ENCODE measurements around the gene LKAAEAR1.

LKAAEAR1 gene

DNA sequence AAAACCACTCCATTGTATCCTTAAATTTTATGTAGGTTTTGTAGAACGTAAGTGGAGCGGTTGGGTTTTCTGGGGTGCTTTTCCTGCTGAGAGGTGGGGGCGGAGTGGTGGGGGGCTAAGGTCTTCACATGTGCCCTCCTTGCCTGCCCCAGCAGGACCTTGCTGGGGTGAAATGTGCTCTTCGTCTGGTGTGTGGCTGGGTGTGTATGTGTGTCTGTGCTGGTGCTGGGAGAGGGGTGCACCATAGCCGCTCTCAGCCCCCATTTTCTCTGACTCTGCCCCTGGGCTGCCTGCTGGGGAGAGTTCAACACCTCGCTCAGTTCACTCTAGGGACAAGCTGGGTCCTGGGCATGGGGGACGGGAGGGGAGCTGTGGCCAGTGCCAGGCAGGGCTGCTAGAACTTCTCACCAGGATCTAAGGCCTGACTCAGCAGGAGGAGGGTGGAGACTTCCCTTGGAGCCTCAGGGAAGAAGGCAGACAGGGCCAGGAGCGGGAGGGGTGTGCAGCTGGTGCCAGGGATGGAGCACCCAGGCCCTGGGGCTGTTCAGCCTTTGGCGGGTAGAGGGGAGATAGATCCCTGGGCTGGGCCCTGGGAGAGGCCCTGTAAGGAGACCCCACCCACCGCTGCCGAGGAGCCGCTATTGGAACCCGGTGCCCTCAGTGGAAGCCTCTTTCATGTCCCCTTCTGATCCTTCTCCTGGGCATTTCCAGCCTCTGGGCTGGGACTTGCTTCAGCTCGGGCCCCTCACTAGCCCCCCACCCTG lies 39.5 kb downstream of the LKAAEAR1 start:
- no peak overlapping the region for H3K4me3 Mint-ChIP-seq

GRCh38 chr20:64043768-64044167 lies 40.4 kb downstream of the LKAAEAR1 start:
- Mint-ChIP-seq H3K27me3 (peaks cover 80% of the 10 kb centered on the region), H3K27ac (no peak overlapping the region), H3K4me3 (no peak overlapping the region), H3K9me3 (no peaks in the 10 kb centered on the region), H3K4me1 (ENCODE audit: low read depth) (peaks cover 27% of the 10 kb centered on the region), H3K36me3 (ENCODE audit: low read depth) (no peaks in the 10 kb centered on the region)
- intact Hi-C loops (cut with micrococcal nuclease), result no loop called here

More for the DNA sequence above, 39.5 kb downstream of the LKAAEAR1 start:
- Mint-ChIP-seq H3K27me3 (peaks cover 74% of the 10 kb centered on the region), H3K36me3 (ENCODE audit: low read depth) (no peaks in the 10 kb centered on the region), H3K27ac (no peak overlapping the region), H3K9me3 (no peaks in the 10 kb centered on the region), H3K4me1 (ENCODE audit: low read depth) (peaks cover 20% of the 10 kb centered on the region)
- intact Hi-C loops (cut with micrococcal nuclease), result no loop called here

DNA sequence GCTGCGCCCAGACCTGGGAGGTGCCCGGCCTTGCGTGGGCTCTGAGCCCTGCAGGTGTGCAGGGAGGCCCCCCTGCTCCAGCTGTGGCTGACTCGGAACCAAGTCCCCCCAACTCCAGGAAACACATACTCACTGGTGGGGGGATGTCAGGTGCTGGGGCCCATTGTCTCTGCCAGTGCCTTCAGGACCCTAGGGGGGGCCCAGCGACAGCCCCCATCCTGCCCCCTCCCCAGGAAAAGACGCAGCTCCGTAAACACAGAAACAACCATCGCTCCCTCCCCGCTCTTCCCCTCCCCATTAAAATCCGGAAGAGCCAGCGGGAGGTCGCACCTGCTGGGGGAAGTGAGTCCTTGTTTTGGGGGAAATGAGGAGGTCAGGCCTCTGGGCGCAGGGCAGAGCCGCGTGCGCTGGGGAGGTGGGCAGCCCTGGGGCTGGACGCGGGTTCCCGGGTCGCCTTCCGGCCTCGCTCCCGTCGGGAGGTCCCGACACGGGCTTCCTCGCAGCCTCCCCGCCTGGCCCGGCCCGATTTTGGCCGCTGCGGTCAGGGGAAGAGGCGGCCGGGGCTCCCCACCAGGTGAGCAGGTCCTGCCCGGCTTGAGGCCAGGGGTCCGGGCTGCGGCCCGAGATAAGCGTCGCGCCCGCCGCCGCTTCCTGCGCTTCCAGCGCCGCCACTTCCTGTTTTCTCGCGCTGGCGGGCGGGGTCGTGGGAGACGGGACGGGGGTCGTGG lies 42.0 kb downstream of the LKAAEAR1 start:
- H3K4me3 Mint-ChIP-seq, result peak overlapping the region; percentile 69
- H3K36me3 Mint-ChIP-seq (ENCODE audit: low read depth), result no peaks in the 10 kb centered on the region
- H3K4me1 Mint-ChIP-seq (ENCODE audit: low read depth), result peaks cover 29% of the 10 kb centered on the region
- H3K27ac Mint-ChIP-seq, result no peak overlapping the region
- H3K27me3 Mint-ChIP-seq, result peaks cover 86% of the 10 kb centered on the region
- H3K9me3 Mint-ChIP-seq, result no peaks in the 10 kb centered on the region
- intact Hi-C loops (cut with micrococcal nuclease), result no loop called here

- intact Hi-C loops (cut with micrococcal nuclease), result no loop called here
These were observed 42.5 kb downstream of the LKAAEAR1 start for GRCh38 chr20:64041781-64042053.

DNA sequence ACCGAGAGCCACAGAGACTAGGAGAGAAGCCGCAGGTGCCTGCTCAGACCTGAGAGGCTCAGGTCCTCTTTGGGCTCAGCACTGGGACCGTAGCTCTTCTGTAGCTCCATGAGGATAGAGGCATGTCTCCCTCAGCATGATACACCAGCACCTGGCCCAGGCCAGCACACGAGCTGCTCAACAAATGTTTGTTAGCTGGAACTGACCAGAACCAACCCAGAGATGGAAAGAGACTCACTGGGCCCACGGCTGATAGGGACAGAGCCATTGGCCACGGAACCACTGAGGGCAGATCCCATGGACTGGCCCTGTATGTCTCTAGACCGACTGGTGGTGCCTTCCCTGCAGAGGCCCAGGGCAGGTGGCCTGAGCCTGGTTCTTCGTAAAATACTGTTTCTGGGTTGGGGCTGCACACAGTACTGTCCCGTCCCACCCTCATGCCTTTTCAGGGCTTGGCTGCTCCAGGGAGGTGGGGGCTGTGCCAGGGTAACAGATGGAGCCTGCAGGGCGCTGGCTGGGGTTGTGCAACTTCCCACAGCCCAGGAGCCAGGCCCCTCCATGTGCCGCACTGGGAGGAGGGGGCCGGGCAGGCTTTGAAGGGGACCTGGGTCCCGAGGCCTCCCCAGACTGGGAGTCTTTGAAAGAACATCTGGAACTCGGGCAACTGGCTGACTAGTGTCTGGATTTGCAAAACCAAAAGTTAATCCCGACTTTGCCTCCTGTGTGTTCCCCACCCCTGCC lies 43.0 kb downstream of the LKAAEAR1 start:
- Mint-ChIP-seq H3K36me3 (ENCODE audit: low read depth) (no peaks in the 10 kb centered on the region), H3K4me1 (ENCODE audit: low read depth) (peaks cover 29% of the 10 kb centered on the region), H3K27ac (no peak overlapping the region), H3K4me3 (peak overlapping the region; percentile 23), H3K27me3 (peaks cover 86% of the 10 kb centered on the region), H3K9me3 (no peaks in the 10 kb centered on the region)
- intact Hi-C loops (cut with micrococcal nuclease), result no loop called here

More at GRCh38 chr20:64041781-64042053, 42.5 kb downstream of the LKAAEAR1 start:
- Mint-ChIP-seq H3K4me3 (peak overlapping the region; percentile 23), H3K36me3 (ENCODE audit: low read depth) (no peaks in the 10 kb centered on the region), H3K4me1 (ENCODE audit: low read depth) (peaks cover 29% of the 10 kb centered on the region), H3K27ac (no peak overlapping the region), H3K27me3 (peaks cover 86% of the 10 kb centered on the region), H3K9me3 (no peaks in the 10 kb centered on the region)

DNA sequence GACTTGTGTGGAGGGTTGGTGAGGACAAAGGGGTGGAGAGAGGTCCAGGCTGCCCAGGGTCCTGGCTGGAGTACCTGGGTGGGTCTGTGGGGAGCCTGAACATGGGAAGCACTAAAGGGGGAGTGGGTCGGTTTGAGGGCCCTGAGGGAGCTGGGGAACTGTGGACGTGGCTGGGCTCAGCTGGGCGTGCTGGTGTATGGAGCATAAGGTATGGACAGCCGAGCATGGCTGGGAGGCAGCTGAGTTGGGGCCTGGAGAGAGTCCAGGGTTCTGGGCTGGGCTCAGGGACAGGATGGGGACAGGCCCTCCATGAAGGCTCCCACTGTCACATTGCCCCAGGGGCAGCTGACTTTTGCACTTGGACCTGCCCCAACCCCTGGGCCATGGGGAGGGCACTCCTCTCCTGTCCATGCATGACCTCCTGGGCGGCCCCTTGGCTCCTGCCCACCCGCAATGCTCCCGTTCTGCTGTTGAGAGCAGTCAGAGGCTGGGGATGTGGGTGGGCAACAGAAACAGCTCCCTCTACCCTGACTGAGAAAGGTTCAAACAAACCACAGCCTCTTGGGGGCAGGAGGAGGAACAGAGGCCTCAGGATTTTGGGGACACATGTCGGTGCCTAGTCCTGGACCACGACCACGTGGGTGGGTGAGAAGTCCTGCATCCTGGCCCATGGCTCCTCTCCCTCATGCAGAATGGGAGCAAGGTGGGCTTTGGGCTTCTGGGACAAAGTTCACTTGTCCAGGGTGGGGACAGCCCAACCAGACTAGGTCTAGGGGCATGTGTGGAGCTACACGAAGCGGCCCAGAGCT lies 43.8 kb downstream of the LKAAEAR1 start:
- Mint-ChIP-seq H3K4me1 (ENCODE audit: low read depth) (peaks cover 29% of the 10 kb centered on the region), H3K27ac (no peak overlapping the region), H3K27me3 (peaks cover 83% of the 10 kb centered on the region), H3K36me3 (ENCODE audit: low read depth) (no peaks in the 10 kb centered on the region), H3K9me3 (no peaks in the 10 kb centered on the region), H3K4me3 (no peak overlapping the region)
- intact Hi-C loops (cut with micrococcal nuclease), result no loop called here

DNA sequence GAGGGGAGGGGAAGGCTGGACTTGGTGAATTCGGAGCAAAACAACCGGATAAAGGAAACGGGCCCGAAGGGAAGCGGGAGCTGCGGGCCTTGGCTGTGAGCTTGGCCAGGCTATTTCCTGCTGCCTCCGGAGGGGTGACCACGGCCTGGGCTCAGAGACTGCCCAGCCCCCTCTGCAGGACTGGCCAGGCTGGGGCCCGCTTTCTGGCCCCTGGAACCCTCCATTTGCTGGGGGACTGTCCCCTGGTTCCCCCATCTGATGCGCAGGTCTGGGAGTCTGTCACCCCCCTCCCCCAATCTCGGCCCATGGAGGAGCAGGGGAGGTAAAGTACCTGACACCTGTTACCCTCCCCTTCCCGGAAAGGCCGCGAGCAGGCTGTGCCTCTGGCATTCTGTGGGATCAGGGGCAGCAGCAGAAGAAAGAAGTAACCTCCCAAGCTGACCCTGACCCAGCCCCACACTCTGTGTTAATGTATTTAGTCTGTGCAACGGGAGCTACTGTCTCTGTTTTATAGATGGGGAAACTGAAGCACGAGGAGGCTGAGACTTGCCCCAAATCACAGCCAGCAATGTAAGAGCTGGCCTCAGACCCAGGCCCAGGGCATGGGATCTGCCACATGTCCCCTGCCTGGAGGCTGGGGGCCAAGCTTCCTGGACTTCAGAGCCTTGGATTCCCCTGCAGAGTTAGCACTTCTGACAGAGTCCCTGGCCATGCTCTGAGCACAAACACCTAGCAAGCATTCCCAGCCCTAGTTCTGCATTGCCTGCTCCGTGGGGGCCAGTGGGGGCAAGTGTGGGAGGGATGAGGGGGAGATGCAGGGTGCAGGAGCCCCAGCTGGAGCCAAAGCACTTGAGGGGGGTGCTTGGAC lies 44.7 kb downstream of the LKAAEAR1 start:
- peaks cover 20% of the 10 kb centered on the region for H3K4me1 Mint-ChIP-seq (ENCODE audit: low read depth)
- H3K9me3 Mint-ChIP-seq, result no peaks in the 10 kb centered on the region
- peak overlapping the region; percentile 78 for H3K4me3 Mint-ChIP-seq
- H3K27me3 Mint-ChIP-seq, result peaks cover 74% of the 10 kb centered on the region
- intact Hi-C loops (cut with micrococcal nuclease), result loop anchor here (1.0 kb wide), 1 partner anchor 81 kb away; no protein-coding TSS in a partner anchor
- H3K27ac Mint-ChIP-seq, result no peak overlapping the region
- peaks cover 9% of the 10 kb centered on the region for H3K36me3 Mint-ChIP-seq (ENCODE audit: low read depth)

GRCh38 chr20:64038565-64039292 lies 45.5 kb downstream of the LKAAEAR1 start:
- intact Hi-C loops (cut with micrococcal nuclease), result loop anchor here (1.0 kb wide), 1 partner anchor 82 kb away; no protein-coding TSS in a partner anchor
- no peak overlapping the region for H3K27ac Mint-ChIP-seq
- peaks cover 17% of the 10 kb centered on the region for H3K4me1 Mint-ChIP-seq (ENCODE audit: low read depth)
- H3K27me3 Mint-ChIP-seq, result peaks cover 69% of the 10 kb centered on the region
- H3K4me3 Mint-ChIP-seq, result peak overlapping the region; percentile 78
- peaks cover 17% of the 10 kb centered on the region for H3K36me3 Mint-ChIP-seq (ENCODE audit: low read depth)
- no peaks in the 10 kb centered on the region for H3K9me3 Mint-ChIP-seq

DNA sequence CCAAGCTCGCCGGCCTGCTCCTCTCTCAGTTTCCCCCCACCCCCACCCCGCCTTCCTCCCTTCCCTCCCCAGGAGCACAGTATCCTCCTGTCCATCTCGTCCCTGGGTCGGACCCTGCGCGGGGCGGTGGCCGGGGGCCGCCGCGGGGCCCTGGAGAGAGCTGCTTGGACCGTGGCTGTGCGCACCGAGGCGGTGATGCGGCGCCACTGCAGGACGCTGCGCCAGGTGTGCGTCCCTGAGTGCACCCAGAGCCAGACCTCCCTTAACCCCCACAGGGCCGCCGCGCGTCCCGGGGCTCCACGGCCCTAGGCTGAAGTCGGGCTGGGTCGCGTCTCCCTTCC lies 46.0 kb downstream of the LKAAEAR1 start:
- Mint-ChIP-seq H3K9me3 (no peaks in the 10 kb centered on the region), H3K27ac (no peak overlapping the region), H3K36me3 (ENCODE audit: low read depth) (peaks cover 22% of the 10 kb centered on the region), H3K4me1 (ENCODE audit: low read depth) (peaks cover 17% of the 10 kb centered on the region), H3K27me3 (peaks cover 68% of the 10 kb centered on the region), H3K4me3 (no peak overlapping the region)
- intact Hi-C loops (cut with micrococcal nuclease), result no loop called here

DNA sequence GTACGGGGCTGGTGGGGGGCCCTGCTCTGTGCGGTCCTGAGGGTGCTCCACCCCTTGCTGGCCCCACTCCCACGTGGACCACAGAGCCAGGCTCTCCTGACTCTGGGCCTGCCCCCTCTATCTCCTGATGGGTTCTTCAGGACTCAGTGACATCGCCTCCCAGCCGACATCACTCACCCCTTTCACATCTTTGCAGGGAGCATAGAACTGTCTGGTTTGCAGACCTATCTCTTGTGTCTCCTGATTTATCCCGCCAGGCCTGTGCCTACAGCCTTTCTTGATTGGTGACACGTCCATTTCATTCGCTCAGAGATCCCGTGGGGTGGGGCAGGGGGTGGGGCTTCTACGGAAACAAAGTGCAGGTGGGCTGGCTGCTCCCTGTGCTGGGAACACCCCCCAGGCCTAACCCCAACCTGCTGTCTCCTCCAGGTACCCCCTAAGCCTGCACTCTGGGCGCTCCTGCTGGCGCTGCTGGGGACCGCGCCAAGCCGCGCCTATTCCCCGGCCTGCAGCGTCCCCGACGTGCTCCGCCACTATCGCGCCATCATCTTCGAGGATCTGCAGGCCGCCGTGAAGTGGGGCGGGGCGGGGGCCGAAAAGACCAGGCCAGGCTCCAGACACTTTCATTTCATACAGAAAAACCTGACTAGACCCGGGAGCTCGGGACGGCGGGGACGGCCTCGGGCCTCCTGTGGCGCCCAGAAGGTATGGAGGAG lies 46.5 kb downstream of the LKAAEAR1 start:
- Mint-ChIP-seq H3K4me3 (no peak overlapping the region), H3K27ac (no peak overlapping the region)
- intact Hi-C loops (cut with micrococcal nuclease), result no loop called here

GRCh38 chr20:64037199-64037497 lies 47.0 kb downstream of the LKAAEAR1 start:
- intact Hi-C loops (cut with micrococcal nuclease), result no loop called here
- Mint-ChIP-seq H3K4me1 (ENCODE audit: low read depth) (peaks cover 15% of the 10 kb centered on the region), H3K9me3 (no peaks in the 10 kb centered on the region), H3K4me3 (no peak overlapping the region), H3K27ac (no peak overlapping the region), H3K36me3 (ENCODE audit: low read depth) (peaks cover 33% of the 10 kb centered on the region), H3K27me3 (peaks cover 63% of the 10 kb centered on the region)

More for the DNA sequence above, 46.5 kb downstream of the LKAAEAR1 start:
- H3K27me3 Mint-ChIP-seq, result peaks cover 64% of the 10 kb centered on the region
- H3K36me3 Mint-ChIP-seq (ENCODE audit: low read depth), result peaks cover 28% of the 10 kb centered on the region
- peaks cover 17% of the 10 kb centered on the region for H3K4me1 Mint-ChIP-seq (ENCODE audit: low read depth)
- H3K9me3 Mint-ChIP-seq, result no peaks in the 10 kb centered on the region
